Measurements from ENCODE around the gene CEACAM5.

Gene CEACAM5

GRCh38 chr19:41703602-41704293 is 4.7 kb upstream of the CEACAM5 start:
- Histone ChIP-seq H3K9me3 (ENCODE audit: severe bottlenecking) (peaks cover 3% of the 10 kb centered on the region), H3K4me3 (ENCODE audit: severe bottlenecking) (no peak overlapping the region), H3K4me1 (ENCODE audit: insufficient read depth, poor library complexity, severe bottlenecking) (no peaks in the 10 kb centered on the region), H3K27me3 (ENCODE audit: insufficient read depth, poor library complexity, severe bottlenecking) (no peaks in the 10 kb centered on the region), H3K27ac (ENCODE audit: poor library complexity, severe bottlenecking) (no peak overlapping the region), H3K36me3 (ENCODE audit: low read depth) (no peaks in the 10 kb centered on the region)
- ATAC-seq (ENCODE audit: low read depth) (no peak), DNase-seq (ENCODE audit: low spot score) (peak; percentile 37)
- no peak for TF ChIP-seq CTCF (IDR thresholded peaks at IDR 0.05; ENCODE audit: poor library complexity, severe bottlenecking)

GRCh38 chr19:41705393-41706174 is 2.8 kb upstream of the CEACAM5 start:
- Histone ChIP-seq H3K27ac (ENCODE audit: poor library complexity, severe bottlenecking) (no peak overlapping the region), H3K27me3 (ENCODE audit: insufficient read depth, poor library complexity, severe bottlenecking) (no peaks in the 10 kb centered on the region), H3K4me1 (ENCODE audit: insufficient read depth, poor library complexity, severe bottlenecking) (no peaks in the 10 kb centered on the region), H3K9me3 (ENCODE audit: severe bottlenecking) (peaks cover 3% of the 10 kb centered on the region), H3K36me3 (ENCODE audit: low read depth) (no peaks in the 10 kb centered on the region), H3K4me3 (ENCODE audit: severe bottlenecking) (no peak overlapping the region)
- ATAC-seq (ENCODE audit: low read depth) (peak; percentile 41; the same call in 1 of the 3 replicates), DNase-seq (ENCODE audit: low spot score) (peak; percentile 36)
- TF ChIP-seq CTCF (IDR thresholded peaks at IDR 0.05; ENCODE audit: poor library complexity, severe bottlenecking) = no peak

- no peaks in the 10 kb centered on the region for H3K36me3 ChIP-seq (ENCODE audit: low read depth)
- no peak overlapping the region for H3K27ac ChIP-seq (ENCODE audit: poor library complexity, severe bottlenecking)
- ATAC-seq (ENCODE audit: low read depth) = peak; percentile 81
- DNase-seq (ENCODE audit: low spot score) = no peak
- TF ChIP-seq CTCF (IDR thresholded peaks at IDR 0.05; ENCODE audit: poor library complexity, severe bottlenecking) = peak; percentile 85
- H3K27me3 ChIP-seq (ENCODE audit: insufficient read depth, poor library complexity, severe bottlenecking) = no peaks in the 10 kb centered on the region
- H3K9me3 ChIP-seq (ENCODE audit: severe bottlenecking) = peaks cover 3% of the 10 kb centered on the region
- H3K4me3 ChIP-seq (ENCODE audit: severe bottlenecking) = no peak overlapping the region
- no peaks in the 10 kb centered on the region for H3K4me1 ChIP-seq (ENCODE audit: insufficient read depth, poor library complexity, severe bottlenecking)
Measured at GRCh38 chr19:41706741-41707501, 1.5 kb upstream of the CEACAM5 start.

GRCh38 chr19:41707502-41707812 is 969 bp upstream of the CEACAM5 start:
- no peak overlapping the region for H3K4me3 ChIP-seq (ENCODE audit: severe bottlenecking)
- H3K9me3 ChIP-seq (ENCODE audit: severe bottlenecking) = peaks cover 3% of the 10 kb centered on the region
- DNase-seq (ENCODE audit: low spot score) (no peak), ATAC-seq (ENCODE audit: low read depth) (no peak)
- no peak for TF ChIP-seq CTCF (IDR thresholded peaks at IDR 0.05; ENCODE audit: poor library complexity, severe bottlenecking)
- no peaks in the 10 kb centered on the region for H3K36me3 ChIP-seq (ENCODE audit: low read depth)
- no peaks in the 10 kb centered on the region for H3K27me3 ChIP-seq (ENCODE audit: insufficient read depth, poor library complexity, severe bottlenecking)
- H3K27ac ChIP-seq (ENCODE audit: poor library complexity, severe bottlenecking) = no peak overlapping the region
- no peaks in the 10 kb centered on the region for H3K4me1 ChIP-seq (ENCODE audit: insufficient read depth, poor library complexity, severe bottlenecking)

All from RWPE2 (cell line).